Measurements from ENCODE around the gene PCDHGA9. TPM values are rescaled to one million over a fixed set of nuclear protein-coding genes. Genes with fewer than 3 reads are reported as not detected.

The PCDHGA9 gene
- total RNA-seq, 1 donor from 2014 or later: 6.9 TPM

- DNase-seq (ENCODE audit: low spot score in 2 of 2) (no peak), FAIRE-seq (no peak)
Observed at GRCh38 chr5:141439411-141440141, 37.0 kb downstream of the PCDHGA9 start.

GRCh38 chr5:141440341-141440740 is 37.8 kb downstream of the PCDHGA9 start:
- no peak for FAIRE-seq

DNA sequence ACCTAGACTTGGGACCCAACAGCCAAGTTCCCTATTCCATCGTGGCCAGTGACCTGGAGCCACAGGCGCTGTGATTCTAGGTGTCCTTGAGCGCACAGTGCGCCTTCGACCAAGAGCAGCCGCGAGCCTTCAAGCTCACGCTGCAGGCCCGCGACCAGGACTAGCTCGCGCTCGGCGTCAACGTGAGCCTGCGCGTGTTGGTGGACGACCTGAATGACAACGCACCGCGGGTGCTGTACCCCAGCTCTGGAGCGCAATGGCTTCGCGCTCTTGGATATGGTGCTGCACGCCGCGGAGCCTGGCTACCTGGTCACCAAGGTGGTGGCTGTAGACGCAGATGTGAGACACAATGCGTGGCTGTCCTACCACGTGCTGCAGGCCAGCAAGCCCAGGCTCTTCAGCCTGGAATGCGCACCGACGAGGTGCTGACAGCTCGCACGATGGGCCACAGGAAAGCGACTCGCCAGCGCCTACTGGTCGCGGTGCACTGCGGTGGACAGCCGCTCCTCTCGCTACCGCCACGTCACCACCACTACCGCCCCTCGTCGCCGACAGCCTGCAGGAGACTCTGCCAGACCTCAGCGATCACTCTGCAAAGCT is 39.1 kb downstream of the PCDHGA9 start:
- FAIRE-seq (no peak), DNase-seq (ENCODE audit: low spot score in 2 of 2) (no peak)

More at GRCh38 chr5:141440341-141440740, 37.8 kb downstream of the PCDHGA9 start:
- no peak for DNase-seq (ENCODE audit: low spot score in 2 of 2)

Other genes with a start within 250 kb of the PCDHGA9 start
- 9.8 TPM for gene PCDHB7, start 230.1 kb upstream of the PCDHGA9 start, total RNA-seq
- 7.7 TPM for gene PCDHB8, start 225.0 kb upstream of the PCDHGA9 start, total RNA-seq
- gene PCDHB16, start 220.4 kb upstream of the PCDHGA9 start, total RNA-seq: 5.3 TPM
- 4.9 TPM for gene PCDHB9, start 215.6 kb upstream of the PCDHGA9 start, total RNA-seq
- 13.9 TPM for gene PCDHB10, start 210.4 kb upstream of the PCDHGA9 start, total RNA-seq
- 13.0 TPM for gene PCDHB11, start 203.2 kb upstream of the PCDHGA9 start, total RNA-seq
- 12.6 TPM for gene PCDHB12, start 194.1 kb upstream of the PCDHGA9 start, total RNA-seq
- gene PCDHB13, start 188.9 kb upstream of the PCDHGA9 start, total RNA-seq: 6.1 TPM
- 12.6 TPM for gene PCDHB14, start 179.4 kb upstream of the PCDHGA9 start, total RNA-seq
- gene PCDHB15, start 157.4 kb upstream of the PCDHGA9 start, total RNA-seq: 18.3 TPM
- not detected for gene SLC25A2, start 98.7 kb upstream of the PCDHGA9 start, total RNA-seq
- gene TAF7, start 82.0 kb upstream of the PCDHGA9 start, total RNA-seq: 119 TPM
- gene PCDHGA1, start 72.3 kb upstream of the PCDHGA9 start, total RNA-seq: 3.3 TPM
- 4.5 TPM for gene PCDHGA2, start 64.0 kb upstream of the PCDHGA9 start, total RNA-seq
- 4.1 TPM for gene PCDHGA3, start 58.9 kb upstream of the PCDHGA9 start, total RNA-seq
- gene PCDHGB1, start 52.7 kb upstream of the PCDHGA9 start, total RNA-seq: 6.1 TPM
- gene PCDHGA4, start 47.8 kb upstream of the PCDHGA9 start, total RNA-seq: 5.7 TPM
- 6.1 TPM for gene PCDHGB2, start 42.8 kb upstream of the PCDHGA9 start, total RNA-seq
- 5.7 TPM for gene PCDHGA5, start 38.6 kb upstream of the PCDHGA9 start, total RNA-seq
- 8.2 TPM for gene PCDHGB3, start 32.5 kb upstream of the PCDHGA9 start, total RNA-seq
- gene PCDHGA6, start 28.9 kb upstream of the PCDHGA9 start, total RNA-seq: 9.0 TPM
- gene PCDHGA7, start 20.0 kb upstream of the PCDHGA9 start, total RNA-seq: 4.9 TPM
- 8.6 TPM for gene PCDHGB4, start 15.1 kb upstream of the PCDHGA9 start, total RNA-seq
- 5.7 TPM for gene PCDHGA8, start 10.1 kb upstream of the PCDHGA9 start, total RNA-seq
- gene PCDHGB5, start 4.8 kb upstream of the PCDHGA9 start, total RNA-seq: 13.0 TPM
- gene PCDHGB6, start 5.2 kb downstream of the PCDHGA9 start, total RNA-seq: 9.8 TPM
- 9.8 TPM for gene PCDHGA10, start 10.2 kb downstream of the PCDHGA9 start, total RNA-seq
- gene PCDHGB7, start 14.9 kb downstream of the PCDHGA9 start, total RNA-seq: 10.6 TPM
- 10.6 TPM for gene PCDHGA11, start 18.3 kb downstream of the PCDHGA9 start, total RNA-seq
- gene PCDHGA12, start 27.7 kb downstream of the PCDHGA9 start, total RNA-seq: 3.7 TPM
- 20.8 TPM for gene PCDHGC3, start 73.2 kb downstream of the PCDHGA9 start, total RNA-seq
- gene PCDHGC4, start 82.3 kb downstream of the PCDHGA9 start, total RNA-seq: 65.2 TPM
- gene PCDHGC5, start 86.3 kb downstream of the PCDHGA9 start, total RNA-seq: 4.9 TPM
- gene DIAPH1, start 216.2 kb downstream of the PCDHGA9 start, total RNA-seq: 22.4 TPM
- gene HDAC3, start 234.1 kb downstream of the PCDHGA9 start, total RNA-seq: 44.8 TPM
- gene RELL2, start 234.2 kb downstream of the PCDHGA9 start, total RNA-seq: 7.3 TPM
- 0.82 TPM for gene FCHSD1, start 248.6 kb downstream of the PCDHGA9 start, total RNA-seq

Data from frontal cortex (tissue), 4 donors.